Lower lobe of right lung (tissue), 2 donors: ENCODE measurements around the gene POLA2. TPM values are rescaled to one million over a fixed set of nuclear protein-coding genes. Genes with fewer than 3 reads are reported as not detected.

Experiments used
- ATAC-seq, 2 donors: fragments of 200-7000 bp; cut with Tn5 transposase; one replicate each; pipeline ENCODE4 v1.9.1; 2020 to 2022; ENCODE audit warnings: mild to moderate bottlenecking in 2 of 2, moderate library complexity in 2 of 2
- DNase-seq: peaks from one replicate; pipeline ENCODE4 v3.0.0-alpha.2; 2020
- H3K27ac ChIP-seq: fragments of 200-600 bp; one replicate; pipeline ENCODE4 v1.8.0; 2022
- H3K27me3 ChIP-seq: fragments of 200-600 bp; one replicate; pipeline ENCODE4 v1.8.0; 2022; ENCODE audit warnings: low read depth
- H3K36me3 ChIP-seq: fragments of 200-600 bp; one replicate; pipeline ENCODE4 v1.8.0; 2022; ENCODE audit warnings: mild to moderate bottlenecking
- H3K4me1 ChIP-seq: fragments of 200-600 bp; one replicate; pipeline ENCODE4 v1.8.0; 2022
- H3K4me3 ChIP-seq: fragments of 200-600 bp; one replicate; pipeline ENCODE4 v1.8.0; 2022; ENCODE audit warnings: mild to moderate bottlenecking
- H3K9me3 ChIP-seq: fragments of 200-600 bp; one replicate; pipeline ENCODE4 v1.8.0; 2022
- intact Hi-C: fragments of 100-400 bp; cut with DNase I; formaldehyde crosslinking; loops from one replicate; pipeline ENCODE4 v1.11.0; 2022
- total RNA-seq: library from RNA; stranded (reverse); fragmentation: NEBNext Ultra II Directional; extraction: Animal tissue kit (Norgen Biotek cat#: 25700); gene quantifications from one replicate; pipeline ENCODE4 v1.2.1, GENCODE V29; 2021
- TF ChIP-seq, protein P1 (sequence below): fragments of 200-600 bp; IDR thresholded peaks from one replicate; pipeline ENCODE4 v1.8.0; 2022; ENCODE audit warnings: antibody characterized with exemption, mild to moderate bottlenecking
- donor health status: DM: no; HTN: yes; CAD: no; lungs with severe emphysema.

The POLA2 gene
- total RNA-seq, 1 donor from 2014 or later, result 8.7 TPM

DNA sequence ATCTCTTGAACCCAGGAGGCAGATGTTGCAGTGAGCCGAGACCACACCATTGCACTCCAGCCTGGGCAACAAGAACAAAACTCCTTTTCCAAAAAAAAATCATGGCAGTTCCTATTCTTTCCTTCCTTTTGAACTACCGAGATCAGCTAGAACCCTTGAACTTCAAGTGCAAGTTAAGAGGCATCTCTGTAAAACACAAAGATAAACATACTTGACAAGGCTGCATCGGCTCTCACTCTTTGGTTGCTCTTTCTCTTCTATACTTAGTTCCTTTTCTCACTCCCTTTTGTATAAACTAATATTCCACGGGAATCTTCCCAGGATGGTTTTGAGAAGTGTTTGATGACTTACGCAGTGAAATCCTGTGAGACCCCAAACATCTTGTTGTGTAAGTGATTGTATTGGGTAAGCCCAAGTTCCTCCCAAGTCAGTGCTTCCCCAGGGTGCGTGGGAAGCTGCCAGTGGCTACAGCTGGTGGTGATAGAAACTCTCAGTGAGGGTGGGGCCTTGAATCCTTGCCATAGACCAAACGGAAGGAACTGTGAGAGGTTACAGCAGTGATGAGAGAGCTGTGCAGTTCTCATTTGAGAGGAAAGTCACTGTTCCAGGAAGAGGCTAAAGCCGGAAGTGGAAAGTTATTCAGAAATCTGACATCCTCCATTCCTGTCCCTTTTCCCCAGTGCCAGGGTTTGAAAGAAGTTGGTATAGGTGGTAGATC, 28.8 kb downstream of the POLA2 start:
- TF ChIP-seq, protein P1, sequence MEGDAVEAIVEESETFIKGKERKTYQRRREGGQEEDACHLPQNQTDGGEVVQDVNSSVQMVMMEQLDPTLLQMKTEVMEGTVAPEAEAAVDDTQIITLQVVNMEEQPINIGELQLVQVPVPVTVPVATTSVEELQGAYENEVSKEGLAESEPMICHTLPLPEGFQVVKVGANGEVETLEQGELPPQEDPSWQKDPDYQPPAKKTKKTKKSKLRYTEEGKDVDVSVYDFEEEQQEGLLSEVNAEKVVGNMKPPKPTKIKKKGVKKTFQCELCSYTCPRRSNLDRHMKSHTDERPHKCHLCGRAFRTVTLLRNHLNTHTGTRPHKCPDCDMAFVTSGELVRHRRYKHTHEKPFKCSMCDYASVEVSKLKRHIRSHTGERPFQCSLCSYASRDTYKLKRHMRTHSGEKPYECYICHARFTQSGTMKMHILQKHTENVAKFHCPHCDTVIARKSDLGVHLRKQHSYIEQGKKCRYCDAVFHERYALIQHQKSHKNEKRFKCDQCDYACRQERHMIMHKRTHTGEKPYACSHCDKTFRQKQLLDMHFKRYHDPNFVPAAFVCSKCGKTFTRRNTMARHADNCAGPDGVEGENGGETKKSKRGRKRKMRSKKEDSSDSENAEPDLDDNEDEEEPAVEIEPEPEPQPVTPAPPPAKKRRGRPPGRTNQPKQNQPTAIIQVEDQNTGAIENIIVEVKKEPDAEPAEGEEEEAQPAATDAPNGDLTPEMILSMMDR, result no peak
- intact Hi-C loops, result no loop called here
- peak; percentile 91 for DNase-seq
- Histone ChIP-seq H3K27ac (peak overlapping the region; percentile 90), H3K27me3 (no peaks in the 10 kb centered on the region), H3K9me3 (no peaks in the 10 kb centered on the region), H3K4me3 (peak overlapping the region; percentile 7), H3K4me1 (peaks cover 53% of the 10 kb centered on the region), H3K36me3 (peaks cover 47% of the 10 kb centered on the region)
- peak; percentile 92 to 93 for ATAC-seq

- TF ChIP-seq, protein P1, result no peak
- intact Hi-C loops, result no loop called here
- Histone ChIP-seq H3K36me3 (peaks cover 47% of the 10 kb centered on the region), H3K4me1 (peaks cover 62% of the 10 kb centered on the region), H3K4me3 (peak overlapping the region; percentile 23), H3K9me3 (no peaks in the 10 kb centered on the region), H3K27ac (peak overlapping the region; percentile 90), H3K27me3 (no peaks in the 10 kb centered on the region)
- ATAC-seq (peak; percentile 60 to 76), DNase-seq (no peak)
Measured at GRCh38 chr11:65291613-65292012, 29.9 kb downstream of the POLA2 start.

DNA sequence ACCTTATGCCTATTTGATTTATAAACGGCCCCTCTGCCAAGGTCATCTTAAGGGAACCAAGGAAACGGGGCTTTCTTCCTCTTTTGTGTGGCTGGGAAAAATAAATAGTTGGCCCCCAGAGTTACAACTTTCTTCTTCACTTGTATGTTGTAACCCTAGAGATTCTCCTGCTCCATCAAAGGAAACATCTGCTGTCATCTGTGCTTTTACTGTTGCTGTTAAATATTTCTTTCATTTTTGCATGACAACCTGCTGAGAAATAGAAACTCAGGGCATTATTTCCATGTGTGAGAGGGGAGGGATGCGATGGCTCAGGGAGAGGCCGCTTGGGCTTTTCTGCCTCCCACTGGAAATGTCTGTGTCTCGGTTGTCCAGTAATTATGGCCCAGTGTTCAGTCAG, 31.1 kb downstream of the POLA2 start:
- Histone ChIP-seq H3K27me3 (no peaks in the 10 kb centered on the region), H3K9me3 (no peaks in the 10 kb centered on the region), H3K4me3 (no peak overlapping the region), H3K36me3 (peaks cover 43% of the 10 kb centered on the region), H3K4me1 (peaks cover 70% of the 10 kb centered on the region), H3K27ac (peak overlapping the region; percentile 90)
- DNase-seq, result no peak
- TF ChIP-seq, protein P1, result no peak
- intact Hi-C loops, result no loop called here
- ATAC-seq, result no peak

DNA sequence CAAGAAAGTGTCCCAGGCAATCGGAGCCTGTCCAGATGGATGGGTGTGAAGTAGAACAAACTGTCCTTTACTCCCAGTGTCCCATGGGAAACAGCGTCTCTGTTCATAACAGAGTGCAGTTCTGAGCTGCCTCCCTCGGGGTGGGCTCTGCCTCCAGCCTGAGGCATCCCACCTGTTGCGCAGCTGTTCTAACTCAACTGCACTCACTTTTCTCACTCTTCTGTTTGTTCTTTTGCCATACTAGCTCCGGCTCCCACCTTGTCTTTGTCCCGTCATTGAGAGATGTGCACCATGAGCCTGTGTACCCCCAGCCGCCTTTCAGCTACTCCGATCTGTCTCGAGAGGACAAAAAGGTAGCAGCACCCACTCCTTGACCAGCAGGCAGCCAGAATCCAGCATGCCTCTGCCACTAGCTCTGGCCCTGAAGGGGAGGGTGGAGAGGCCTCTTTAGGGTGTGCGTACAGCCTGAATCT, 32.2 kb downstream of the POLA2 start:
- peak in 1 of 2 donors; percentile 12 for ATAC-seq
- no peak for DNase-seq
- TF ChIP-seq, protein P1, result no peak
- intact Hi-C loops, result no loop called here
- Histone ChIP-seq H3K9me3 (no peaks in the 10 kb centered on the region), H3K36me3 (peaks cover 43% of the 10 kb centered on the region), H3K4me1 (peaks cover 70% of the 10 kb centered on the region), H3K4me3 (no peak overlapping the region), H3K27ac (peak overlapping the region; percentile 90), H3K27me3 (no peaks in the 10 kb centered on the region)

DNA sequence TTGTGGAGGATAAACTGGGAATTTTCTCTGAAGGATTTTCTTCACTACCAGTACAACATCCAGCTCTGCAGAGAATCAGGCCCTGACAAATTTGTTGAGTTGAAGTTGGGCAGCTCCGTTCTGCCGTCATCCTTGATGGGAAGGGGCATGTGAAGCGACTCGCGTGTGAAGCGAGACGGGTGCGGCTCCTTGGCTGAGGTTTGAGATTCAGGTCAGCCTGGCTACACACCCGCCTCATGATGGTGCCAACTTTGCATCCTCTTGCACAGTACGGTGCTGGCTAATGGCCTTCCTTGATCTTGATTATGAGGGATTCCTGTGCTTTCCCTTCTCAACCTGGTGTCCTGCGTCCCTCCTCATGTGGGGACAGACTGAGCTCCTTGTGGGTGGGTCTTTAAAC, 33.2 kb downstream of the POLA2 start:
- Histone ChIP-seq H3K27ac (peak overlapping the region; percentile 90), H3K36me3 (peaks cover 39% of the 10 kb centered on the region), H3K9me3 (no peaks in the 10 kb centered on the region), H3K4me1 (peaks cover 66% of the 10 kb centered on the region), H3K27me3 (no peaks in the 10 kb centered on the region), H3K4me3 (no peak overlapping the region)
- TF ChIP-seq, protein P1, result no peak
- DNase-seq (no peak), ATAC-seq (no peak)
- intact Hi-C loops, result no loop called here
